ENCODE results near the gene TMEM63C. TPM values are rescaled to one million over a fixed set of nuclear protein-coding genes. Genes with fewer than 3 reads are reported as not detected.

The TMEM63C gene
- total RNA-seq, 2 donors from 2014 or later: 1.1 to 1.6 TPM

DNA sequence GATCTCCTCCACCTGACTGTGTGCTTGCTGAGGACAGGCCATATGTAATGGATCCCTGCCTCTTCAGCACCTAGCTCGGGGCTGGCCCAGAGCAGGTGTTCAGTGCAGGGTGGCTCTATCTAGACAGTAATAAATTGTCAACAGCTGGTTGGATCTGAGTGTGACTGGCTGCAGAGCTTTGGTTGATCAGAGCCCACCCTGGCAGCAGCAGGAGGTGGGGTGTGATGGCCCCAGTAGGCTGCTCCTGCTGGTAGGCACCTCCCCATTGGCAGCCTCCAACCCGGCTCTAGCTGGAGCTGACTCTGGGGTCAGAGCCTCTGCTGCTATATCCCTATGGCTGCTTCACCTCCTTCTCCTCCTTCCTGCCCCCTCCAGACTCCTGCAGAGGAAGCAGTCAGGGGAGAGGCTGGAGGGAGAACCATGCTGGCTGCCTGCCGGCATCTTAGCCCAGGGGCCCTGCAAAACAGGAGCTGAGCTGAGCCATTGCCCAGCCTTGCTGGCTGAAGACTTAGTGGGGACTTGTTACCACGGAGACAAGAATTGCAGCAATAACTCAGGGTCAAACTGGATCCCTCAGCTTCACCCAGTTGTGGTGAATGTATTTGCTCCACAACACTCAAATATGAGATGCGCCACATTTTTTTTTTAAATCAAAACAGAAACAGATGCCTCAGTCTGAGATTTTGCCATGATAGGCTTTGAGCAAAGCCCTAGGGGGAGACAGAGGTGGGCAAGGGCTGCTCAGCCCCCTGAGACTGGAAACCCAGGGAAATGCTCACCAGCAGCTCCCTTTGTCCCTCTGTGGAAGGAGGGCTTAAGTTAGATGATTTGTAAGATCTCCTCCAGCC lies 22.2 kb downstream of the TMEM63C start:
- H3K27ac ChIP-seq (ENCODE audit: low read depth, low read length): peak overlapping the region; percentile 25
- peaks cover 9% of the 10 kb centered on the region for H3K4me1 ChIP-seq (ENCODE audit: control insufficient read depth, insufficient read depth, low read length)
- Mint-ChIP-seq H3K9me3 (no peaks in the 10 kb centered on the region), H3K4me3 (no peak overlapping the region), H3K27me3 (ENCODE audit: insufficient read depth) (peaks cover 25% of the 10 kb centered on the region), H3K36me3 (ENCODE audit: low read depth) (no peaks in the 10 kb centered on the region), H3K4me1 (peaks cover 25% of the 10 kb centered on the region), H3K27ac (peak overlapping the region; percentile 57)
- WGBS, 2 experiments (ENCODE audit: insufficient coverage in 1 of 2, insufficient read length in 1 of 2): 45 to 68% methylated on average over 1 to 5 of the region's 5 CpGs
- TF ChIP-seq, protein P1, sequence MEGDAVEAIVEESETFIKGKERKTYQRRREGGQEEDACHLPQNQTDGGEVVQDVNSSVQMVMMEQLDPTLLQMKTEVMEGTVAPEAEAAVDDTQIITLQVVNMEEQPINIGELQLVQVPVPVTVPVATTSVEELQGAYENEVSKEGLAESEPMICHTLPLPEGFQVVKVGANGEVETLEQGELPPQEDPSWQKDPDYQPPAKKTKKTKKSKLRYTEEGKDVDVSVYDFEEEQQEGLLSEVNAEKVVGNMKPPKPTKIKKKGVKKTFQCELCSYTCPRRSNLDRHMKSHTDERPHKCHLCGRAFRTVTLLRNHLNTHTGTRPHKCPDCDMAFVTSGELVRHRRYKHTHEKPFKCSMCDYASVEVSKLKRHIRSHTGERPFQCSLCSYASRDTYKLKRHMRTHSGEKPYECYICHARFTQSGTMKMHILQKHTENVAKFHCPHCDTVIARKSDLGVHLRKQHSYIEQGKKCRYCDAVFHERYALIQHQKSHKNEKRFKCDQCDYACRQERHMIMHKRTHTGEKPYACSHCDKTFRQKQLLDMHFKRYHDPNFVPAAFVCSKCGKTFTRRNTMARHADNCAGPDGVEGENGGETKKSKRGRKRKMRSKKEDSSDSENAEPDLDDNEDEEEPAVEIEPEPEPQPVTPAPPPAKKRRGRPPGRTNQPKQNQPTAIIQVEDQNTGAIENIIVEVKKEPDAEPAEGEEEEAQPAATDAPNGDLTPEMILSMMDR (conservative IDR thresholded peaks at IDR 0.05): no peak
- H3K4me3 ChIP-seq (ENCODE audit: low read length): no peak overlapping the region
- DNase-seq: peak; percentile 58
- H3K27me3 ChIP-seq (ENCODE audit: control insufficient read depth, insufficient read depth, low read length, poor library complexity, severe bottlenecking): peaks cover 4% of the 10 kb centered on the region
- no peaks in the 10 kb centered on the region for H3K36me3 ChIP-seq (ENCODE audit: control insufficient read depth, insufficient read depth, low read length)
- no peaks in the 10 kb centered on the region for H3K9me3 ChIP-seq (ENCODE audit: control insufficient read depth, low read length)
- no peak overlapping the region for H3K9ac ChIP-seq (ENCODE audit: extremely low read depth, low read length, poor library complexity, severe bottlenecking)

DNA sequence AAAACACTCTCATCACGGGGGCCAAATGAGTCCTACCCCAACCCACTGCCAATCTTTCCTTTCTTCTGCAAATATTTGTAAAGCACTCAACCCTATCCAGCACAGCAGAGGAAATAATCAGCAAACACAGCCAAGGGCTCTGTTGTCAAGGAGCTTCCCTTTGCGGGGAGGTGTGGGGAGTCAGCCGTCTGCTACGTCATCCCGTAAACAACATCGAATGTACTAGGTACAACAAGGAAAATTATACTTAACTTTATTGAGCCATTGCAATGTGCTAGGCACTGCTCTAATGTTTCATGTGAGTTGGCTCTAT lies 22.8 kb downstream of the TMEM63C start:
- H3K9me3 Mint-ChIP-seq: no peaks in the 10 kb centered on the region
- H3K36me3 Mint-ChIP-seq (ENCODE audit: low read depth): no peaks in the 10 kb centered on the region
- H3K27me3 Mint-ChIP-seq (ENCODE audit: insufficient read depth): peaks cover 22% of the 10 kb centered on the region
- no peaks in the 10 kb centered on the region for H3K27me3 ChIP-seq (ENCODE audit: control insufficient read depth, insufficient read depth, low read length, poor library complexity, severe bottlenecking)
- no peaks in the 10 kb centered on the region for H3K9me3 ChIP-seq (ENCODE audit: control insufficient read depth, low read length)
- DNase-seq: no peak
- H3K4me1 Mint-ChIP-seq: peaks cover 25% of the 10 kb centered on the region
- no peak overlapping the region for H3K4me3 ChIP-seq (ENCODE audit: low read length)
- H3K4me1 ChIP-seq (ENCODE audit: control insufficient read depth, insufficient read depth, low read length): peaks cover 9% of the 10 kb centered on the region
- no peaks in the 10 kb centered on the region for H3K36me3 ChIP-seq (ENCODE audit: control insufficient read depth, insufficient read depth, low read length)
- H3K9ac ChIP-seq (ENCODE audit: extremely low read depth, low read length, poor library complexity, severe bottlenecking): no peak overlapping the region
- no peak overlapping the region for H3K4me3 Mint-ChIP-seq
- WGBS, 2 experiments (ENCODE audit: insufficient coverage in 1 of 2, insufficient read length in 1 of 2): 57 to 70% methylated on average over 5 to 6 of the region's 6 CpGs
- TF ChIP-seq, protein P1 (conservative IDR thresholded peaks at IDR 0.05): no peak
- H3K27ac ChIP-seq (ENCODE audit: low read depth, low read length): peak overlapping the region; percentile 25
- peak overlapping the region; percentile 57 for H3K27ac Mint-ChIP-seq

DNA sequence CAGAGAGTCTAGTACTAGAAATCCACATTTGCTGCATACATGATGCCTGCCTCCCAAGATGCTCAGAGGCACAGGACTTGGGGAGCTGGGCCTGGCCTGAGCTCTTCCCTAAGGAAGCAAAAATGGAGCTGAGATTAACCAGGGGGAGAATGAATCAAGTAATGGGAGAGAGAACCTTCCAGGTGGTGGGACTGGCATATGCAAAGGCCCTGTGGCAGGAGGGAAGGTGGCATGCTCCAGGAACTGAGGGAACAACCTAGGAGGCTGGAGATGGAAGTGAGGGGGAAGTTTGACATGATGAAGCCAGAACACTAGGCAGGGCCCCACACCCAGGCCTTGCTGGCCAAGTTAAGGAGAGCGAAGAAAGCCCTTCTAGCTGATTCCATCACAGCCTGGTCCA lies 23.3 kb downstream of the TMEM63C start:
- no peaks in the 10 kb centered on the region for H3K36me3 ChIP-seq (ENCODE audit: control insufficient read depth, insufficient read depth, low read length)
- Mint-ChIP-seq H3K27ac (peak overlapping the region; percentile 57), H3K4me3 (no peak overlapping the region), H3K9me3 (no peaks in the 10 kb centered on the region), H3K27me3 (ENCODE audit: insufficient read depth) (peaks cover 21% of the 10 kb centered on the region), H3K36me3 (ENCODE audit: low read depth) (no peaks in the 10 kb centered on the region), H3K4me1 (peaks cover 25% of the 10 kb centered on the region)
- TF ChIP-seq, protein P1 (conservative IDR thresholded peaks at IDR 0.05): no peak
- WGBS, 2 experiments (ENCODE audit: insufficient coverage in 1 of 2, insufficient read length in 1 of 2): 96 to 100% methylated on average over 1 of the region's 1 CpG
- no peaks in the 10 kb centered on the region for H3K9me3 ChIP-seq (ENCODE audit: control insufficient read depth, low read length)
- no peak overlapping the region for H3K9ac ChIP-seq (ENCODE audit: extremely low read depth, low read length, poor library complexity, severe bottlenecking)
- H3K4me1 ChIP-seq (ENCODE audit: control insufficient read depth, insufficient read depth, low read length): peaks cover 9% of the 10 kb centered on the region
- no peak overlapping the region for H3K4me3 ChIP-seq (ENCODE audit: low read length)
- H3K27ac ChIP-seq (ENCODE audit: low read depth, low read length): no peak overlapping the region
- no peaks in the 10 kb centered on the region for H3K27me3 ChIP-seq (ENCODE audit: control insufficient read depth, insufficient read depth, low read length, poor library complexity, severe bottlenecking)
- no peak for DNase-seq

Data from endodermal cell (in vitro differentiated cells).